GM23248 (cell line): ENCODE results near the gene DOCK3. TPM values are rescaled to one million over a fixed set of nuclear protein-coding genes. Genes with fewer than 3 reads are reported as not detected.

ENCODE experiments used
- DNase-seq: peaks from one replicate; pipeline ENCODE4 v3.0.0-alpha.2; 2015
- H2AFZ ChIP-seq: fragments of 200-600 bp; sonication (generic); 2 replicates; pipeline ENCODE4 v1.6.1; 2016; ENCODE audit warnings: antibody characterized with exemption
- H3F3A ChIP-seq: fragments of 200-600 bp; sonication (generic); 2 replicates; pipeline ENCODE4 v1.6.1; 2016; ENCODE audit warnings: mild to moderate bottlenecking, antibody characterized with exemption, mixed run types; ENCODE audit not compliant: insufficient read depth
- H3K27ac ChIP-seq: fragments of 200-600 bp; sonication (generic); 2 replicates; pipeline ENCODE4 v1.5.1; 2016; ENCODE audit warnings: mild to moderate bottlenecking
- H3K27me3 ChIP-seq: fragments of 200-600 bp; sonication (generic); replicated peaks from 2 replicates; pipeline ENCODE4 v1.6.1; 2016; ENCODE audit warnings: mild to moderate bottlenecking; ENCODE audit not compliant: insufficient read depth
- H3K36me3 ChIP-seq: fragments of 200-600 bp; sonication (generic); 2 replicates; pipeline ENCODE4 v1.6.1; 2016; ENCODE audit warnings: low read depth, mild to moderate bottlenecking
- H3K4me1 ChIP-seq: fragments of 200-600 bp; sonication (generic); 2 replicates; pipeline ENCODE4 v1.6.1; 2016; ENCODE audit warnings: mild to moderate bottlenecking; ENCODE audit not compliant: insufficient read depth
- H3K4me2 ChIP-seq: fragments of 200-600 bp; sonication (generic); one replicate; pipeline ENCODE4 v1.6.1; 2016; ENCODE audit warnings: mild to moderate bottlenecking; ENCODE audit not compliant: unreplicated experiment
- H3K4me3 ChIP-seq: fragments of 200-600 bp; sonication (generic); 2 replicates; pipeline ENCODE4 v1.5.1; 2016; ENCODE audit warnings: mild to moderate bottlenecking
- H3K79me2 ChIP-seq: fragments of 200-600 bp; sonication (generic); 2 replicates; pipeline ENCODE4 v1.6.1; 2016; ENCODE audit warnings: mild to moderate bottlenecking; ENCODE audit not compliant: insufficient read depth
- H3K9ac ChIP-seq: fragments of 200-600 bp; sonication (generic); 2 replicates; pipeline ENCODE4 v1.6.1; 2016; ENCODE audit warnings: mild to moderate bottlenecking
- H3K9me2 ChIP-seq: fragments of 200-600 bp; sonication (generic); 2 replicates; pipeline ENCODE4 v1.6.1; 2016; ENCODE audit warnings: mixed run types, mild to moderate bottlenecking, moderate library complexity; ENCODE audit not compliant: insufficient read depth
- H3K9me3 ChIP-seq: fragments of 200-600 bp; sonication (generic); one replicate; pipeline ENCODE4 v1.6.1; 2017; ENCODE audit warnings: low read depth
- H4K20me1 ChIP-seq: fragments of 200-600 bp; sonication (generic); 2 replicates; pipeline ENCODE4 v1.6.0; 2016; ENCODE audit not compliant: insufficient read depth
- EZH2 ChIP-seq: fragments of 200-600 bp; sonication (generic); IDR thresholded peaks from 2 replicates; pipeline ENCODE4 v1.6.1; 2018; ENCODE audit warnings: antibody characterized with exemption, mild to moderate bottlenecking; ENCODE audit not compliant: insufficient read depth, poor library complexity, severe bottlenecking
- EZH2phosphoT487 ChIP-seq: fragments of 200-600 bp; sonication (generic); IDR thresholded peaks from 2 replicates; pipeline ENCODE4 v1.6.1; 2018; ENCODE audit warnings: antibody characterized with exemption, moderate library complexity, mild to moderate bottlenecking, low read depth; ENCODE audit not compliant: insufficient read depth
- WGBS, 2 experiments: methylation state at CpG; one replicate each; pipeline ENCODE4 v1.1.6; 2015 to 2017; ENCODE audit warnings: low lambda C conversion rate in 2 of 2, low coverage in 1 of 2; ENCODE audit errors: missing lambda C conversion rate in 2 of 2; 5-methylcytosine and 5-hydroxymethylcytosine counted together
- in situ Hi-C: fragments of 300-500 bp; cut with MboI; formaldehyde crosslinking; loops from 2 replicates; pipeline ENCODE4 v1.15.0; 2020
- polyA plus RNA-seq: library from polyadenylated mRNA; unstranded; fragments of >200 nt; fragmentation: Nextera tagmentation; extraction: Ambion mirVana; gene quantifications from 2 replicates; pipeline ENCODE4 v1.2.1, GENCODE V29; 2016
- total RNA-seq: library from RNA; depleted of rRNA; stranded (reverse); fragments of >200 nt; shearing (Covaris generic); gene quantifications from 2 replicates; pipeline ENCODE4 v1.2.3, GENCODE V29; 2014

The DOCK3 gene
- total and polyA plus RNA-seq, 2 experiments from 2014 or later: 0.23 to 0.43 TPM

DNA sequence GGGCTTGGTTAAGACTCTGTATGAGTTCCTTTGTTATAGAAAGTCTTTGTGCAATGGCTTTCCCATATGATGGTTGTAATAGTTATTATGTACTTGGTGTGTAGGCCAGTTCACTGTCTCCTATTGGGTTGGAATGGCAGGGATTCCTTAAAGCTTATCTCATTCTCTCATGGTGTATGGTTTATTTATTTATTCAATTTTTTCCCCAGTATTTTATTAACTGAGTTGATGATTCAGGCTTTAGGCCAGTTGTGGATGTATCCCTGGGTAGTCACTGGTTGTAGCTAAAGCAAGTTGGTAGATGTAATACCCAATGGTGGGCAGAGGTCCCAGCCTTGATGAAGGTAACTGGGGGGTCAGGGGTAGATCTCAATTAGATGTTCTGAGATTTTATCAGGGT, 349.4 kb downstream of the DOCK3 start:
- Histone ChIP-seq H2AFZ (no peak overlapping the region), H3K9ac (no peak overlapping the region), H3K27ac (no peak overlapping the region), H3K27me3 (no peaks in the 10 kb centered on the region), H4K20me1 (no peaks in the 10 kb centered on the region), H3K36me3 (no peaks in the 10 kb centered on the region), H3K79me2 (no peaks in the 10 kb centered on the region), H3K4me3 (no peak overlapping the region), H3K4me2 (no peak overlapping the region), H3K9me2 (no peaks in the 10 kb centered on the region), H3K4me1 (no peaks in the 10 kb centered on the region), H3F3A (no peaks in the 10 kb centered on the region), H3K9me3 (no peaks in the 10 kb centered on the region)
- in situ Hi-C loops: no loop called here
- TF ChIP-seq EZH2phosphoT487 (no peak), EZH2 (no peak)
- DNase-seq: no peak

DNA sequence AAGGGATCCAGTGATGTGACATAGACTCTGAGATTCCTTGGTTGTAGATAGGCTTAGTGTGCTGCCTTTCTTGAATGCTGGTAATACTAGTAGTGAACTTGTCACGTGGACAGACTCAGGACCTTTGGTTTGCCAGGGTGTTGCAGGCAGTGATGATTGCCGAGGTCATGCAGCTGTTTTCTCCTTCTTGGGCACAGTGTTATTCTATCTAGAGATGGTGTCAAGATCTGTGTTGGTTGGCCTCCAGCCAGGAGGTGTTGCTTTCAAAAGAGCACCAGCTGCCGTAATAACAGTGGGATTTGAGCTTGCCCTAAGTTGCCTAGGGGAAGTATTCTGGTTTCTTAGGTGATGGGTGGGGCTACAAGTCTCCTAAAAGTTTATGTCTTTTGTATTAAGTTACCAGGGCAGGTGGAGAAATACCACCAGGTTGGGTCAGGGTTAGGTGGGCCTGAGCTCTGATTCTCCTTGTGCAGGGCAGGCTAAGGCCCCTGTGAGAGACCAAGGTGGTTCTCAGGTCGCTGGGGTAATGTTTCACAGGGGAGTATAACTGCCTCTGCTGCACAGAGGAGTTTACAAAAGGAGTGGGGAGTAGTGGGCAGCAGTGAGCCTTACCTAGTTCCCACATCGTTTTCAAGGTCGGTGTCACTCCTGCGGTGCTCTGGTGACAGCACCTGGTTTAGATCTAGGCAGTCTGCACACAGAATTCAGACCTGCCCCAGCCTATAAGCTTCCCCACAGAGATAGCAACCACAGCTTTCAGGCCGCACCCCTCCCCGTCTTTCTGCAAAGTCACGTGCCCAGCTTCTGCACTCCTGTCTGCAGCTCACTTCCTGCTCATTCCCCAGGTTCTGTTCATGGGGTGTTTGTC, 350.3 kb downstream of the DOCK3 start:
- Histone ChIP-seq H3K9ac (no peak overlapping the region), H3K4me3 (no peak overlapping the region), H3K9me3 (no peaks in the 10 kb centered on the region), H3K9me2 (no peaks in the 10 kb centered on the region), H3K4me2 (no peak overlapping the region), H2AFZ (no peak overlapping the region), H3K27ac (no peak overlapping the region), H3K36me3 (no peaks in the 10 kb centered on the region), H3F3A (no peaks in the 10 kb centered on the region), H3K27me3 (no peaks in the 10 kb centered on the region), H3K4me1 (no peaks in the 10 kb centered on the region), H4K20me1 (no peaks in the 10 kb centered on the region), H3K79me2 (no peaks in the 10 kb centered on the region)
- WGBS, 2 experiments: 5 to 16% methylated on average over 10 of the region's 10 CpGs
- no peak for DNase-seq
- no peak for TF ChIP-seq EZH2phosphoT487
- no peak for TF ChIP-seq EZH2
- in situ Hi-C loops: no loop called here

GRCh38 chr3:51031666-51032065, 356.9 kb downstream of the DOCK3 start:
- TF ChIP-seq EZH2 (no peak), EZH2phosphoT487 (no peak)
- Histone ChIP-seq H3K27ac (no peak overlapping the region), H3F3A (no peaks in the 10 kb centered on the region), H3K4me2 (no peak overlapping the region), H3K4me1 (no peaks in the 10 kb centered on the region), H2AFZ (no peak overlapping the region), H3K9ac (no peak overlapping the region), H3K79me2 (no peaks in the 10 kb centered on the region), H3K4me3 (no peak overlapping the region), H3K36me3 (no peaks in the 10 kb centered on the region), H4K20me1 (no peaks in the 10 kb centered on the region), H3K27me3 (no peaks in the 10 kb centered on the region), H3K9me2 (no peaks in the 10 kb centered on the region), H3K9me3 (no peaks in the 10 kb centered on the region)
- in situ Hi-C loops: no loop called here
- WGBS, 2 experiments: 5 to 8% methylated on average over 3 of the region's 3 CpGs
- no peak for DNase-seq

DNA sequence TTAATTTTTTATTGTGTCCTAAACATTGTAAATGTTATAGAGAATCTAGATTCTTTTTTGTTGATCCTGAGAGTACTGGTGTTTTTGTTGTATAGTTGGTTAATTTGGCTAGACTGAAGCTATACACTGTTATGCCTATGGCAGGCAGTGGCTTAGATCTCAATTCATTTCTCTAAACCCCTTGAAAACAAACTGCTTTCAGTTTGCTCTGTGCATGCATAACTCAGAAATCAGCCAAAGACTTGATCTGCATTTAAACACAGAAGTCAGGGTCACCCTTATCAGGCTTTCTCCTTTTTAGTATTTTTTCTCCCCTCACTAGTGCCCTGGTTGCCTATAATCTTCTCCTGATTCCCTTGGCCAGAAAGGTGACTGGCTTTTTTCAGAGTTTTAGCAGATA, 360.9 kb downstream of the DOCK3 start:
- Histone ChIP-seq H3K9me3 (no peaks in the 10 kb centered on the region), H3K9me2 (no peaks in the 10 kb centered on the region), H3K4me2 (no peak overlapping the region), H3K79me2 (no peaks in the 10 kb centered on the region), H2AFZ (no peak overlapping the region), H3K27ac (no peak overlapping the region), H3K9ac (no peak overlapping the region), H3K4me3 (no peak overlapping the region), H3K4me1 (no peaks in the 10 kb centered on the region), H3K27me3 (no peaks in the 10 kb centered on the region), H3F3A (no peaks in the 10 kb centered on the region), H3K36me3 (no peaks in the 10 kb centered on the region), H4K20me1 (no peaks in the 10 kb centered on the region)
- no peak for TF ChIP-seq EZH2phosphoT487
- TF ChIP-seq EZH2: no peak
- in situ Hi-C loops: no loop called here
- DNase-seq: no peak
